Superior temporal gyrus (tissue), 1 donor: ENCODE data around the gene TTC28.

Experiments used
- DNase-seq: peaks from one replicate; pipeline ENCODE4 v3.0.0-alpha.2; 2016; ENCODE audit errors: extremely low spot score

TTC28 gene

GRCh38 chr22:28441720-28442263 lies 237.8 kb downstream of the TTC28 start:
- peak; percentile 67 for DNase-seq

GRCh38 chr22:28440592-28441390 lies 238.8 kb downstream of the TTC28 start:
- DNase-seq: peak; percentile 69

- no peak for DNase-seq
These were observed 241.4 kb downstream of the TTC28 start for GRCh38 chr22:28438183-28438768.

- no peak for DNase-seq
These were observed 243.7 kb downstream of the TTC28 start for GRCh38 chr22:28435982-28436381.

GRCh38 chr22:28435140-28435768 lies 244.4 kb downstream of the TTC28 start:
- no peak for DNase-seq

- DNase-seq: no peak
These were observed 249.1 kb downstream of the TTC28 start for GRCh38 chr22:28430466-28431025.

GRCh38 chr22:28429711-28430110 lies 249.9 kb downstream of the TTC28 start:
- DNase-seq: no peak

- no peak for DNase-seq
These were observed 251.4 kb downstream of the TTC28 start for GRCh38 chr22:28428271-28428670.

GRCh38 chr22:28426346-28427132 lies 253.1 kb downstream of the TTC28 start:
- DNase-seq: no peak

GRCh38 chr22:28425211-28425610 lies 254.4 kb downstream of the TTC28 start:
- DNase-seq: no peak

GRCh38 chr22:28424427-28425080 lies 255.1 kb downstream of the TTC28 start:
- DNase-seq: no peak

GRCh38 chr22:28419919-28420318 lies 259.7 kb downstream of the TTC28 start:
- DNase-seq: no peak

- DNase-seq: no peak
These were observed 261.6 kb downstream of the TTC28 start for GRCh38 chr22:28418008-28418407.

- DNase-seq: no peak
These were observed 262.2 kb downstream of the TTC28 start for GRCh38 chr22:28417431-28417830.

GRCh38 chr22:28414913-28415312 lies 264.7 kb downstream of the TTC28 start:
- no peak for DNase-seq

GRCh38 chr22:28413612-28414399 lies 265.8 kb downstream of the TTC28 start:
- no peak for DNase-seq

- DNase-seq: no peak
These were observed 267.5 kb downstream of the TTC28 start for GRCh38 chr22:28412109-28412508.

- DNase-seq: no peak
These were observed 268.5 kb downstream of the TTC28 start for GRCh38 chr22:28411125-28411524.

GRCh38 chr22:28410050-28410816 lies 269.4 kb downstream of the TTC28 start:
- DNase-seq: no peak
